ENCODE data around the gene TOR1AIP2.
"Not testable (repeated sequence)": the region's sequence is repeated elsewhere in the genome, so short reads cannot be mapped to it uniquely, and the experiment has no call there.

Gene TOR1AIP2

GRCh38 chr1:179805291-179806195, 72.1 kb downstream of the TOR1AIP2 start:
- no peak for DNase-seq

- not testable (repeated sequence) for DNase-seq
Observed at GRCh38 chr1:179804417-179804816, 73.2 kb downstream of the TOR1AIP2 start.

- DNase-seq, result no peak
Observed at GRCh38 chr1:179803918-179804317, 73.7 kb downstream of the TOR1AIP2 start.

DNA sequence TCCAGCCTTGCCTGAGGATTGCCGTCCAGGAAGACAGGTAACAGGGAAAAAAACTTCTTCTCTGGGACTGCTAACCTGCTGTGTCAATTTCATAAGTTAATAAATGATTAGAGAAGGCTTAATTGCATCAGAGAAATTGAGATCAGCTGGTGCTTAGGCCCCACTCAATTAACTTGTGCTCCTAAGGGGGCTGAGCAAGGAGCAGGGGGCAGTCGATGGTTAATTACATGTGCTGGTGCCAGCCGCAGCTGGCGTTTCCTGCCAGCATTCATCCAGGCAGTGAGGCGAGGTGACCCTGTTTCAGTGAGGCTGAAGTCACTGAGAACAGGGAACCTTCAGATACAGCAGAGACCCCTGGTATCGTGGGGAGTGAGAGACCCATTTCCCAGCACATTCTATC, 74.5 kb downstream of the TOR1AIP2 start:
- DNase-seq, result no peak

DNA sequence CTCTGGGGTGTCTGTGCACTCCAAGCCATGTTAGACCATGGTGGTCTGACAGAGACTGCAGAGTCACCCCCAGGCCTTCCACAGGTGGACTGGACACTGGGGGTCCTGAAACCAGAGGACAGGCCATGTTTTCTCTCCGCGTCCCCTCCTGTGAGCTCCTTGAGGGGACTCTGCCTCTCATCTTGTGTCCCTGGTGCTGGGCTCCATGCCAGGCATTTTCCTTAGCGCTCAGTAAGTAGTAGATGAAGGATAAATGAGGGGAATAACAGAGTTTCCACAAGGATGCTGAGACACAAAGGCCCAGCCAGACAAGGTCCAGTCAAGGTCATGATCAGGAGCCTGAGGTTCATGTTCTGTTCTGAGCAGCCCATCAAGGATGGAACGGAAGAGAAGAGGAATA, 77.1 kb downstream of the TOR1AIP2 start:
- DNase-seq, result no peak

DNA sequence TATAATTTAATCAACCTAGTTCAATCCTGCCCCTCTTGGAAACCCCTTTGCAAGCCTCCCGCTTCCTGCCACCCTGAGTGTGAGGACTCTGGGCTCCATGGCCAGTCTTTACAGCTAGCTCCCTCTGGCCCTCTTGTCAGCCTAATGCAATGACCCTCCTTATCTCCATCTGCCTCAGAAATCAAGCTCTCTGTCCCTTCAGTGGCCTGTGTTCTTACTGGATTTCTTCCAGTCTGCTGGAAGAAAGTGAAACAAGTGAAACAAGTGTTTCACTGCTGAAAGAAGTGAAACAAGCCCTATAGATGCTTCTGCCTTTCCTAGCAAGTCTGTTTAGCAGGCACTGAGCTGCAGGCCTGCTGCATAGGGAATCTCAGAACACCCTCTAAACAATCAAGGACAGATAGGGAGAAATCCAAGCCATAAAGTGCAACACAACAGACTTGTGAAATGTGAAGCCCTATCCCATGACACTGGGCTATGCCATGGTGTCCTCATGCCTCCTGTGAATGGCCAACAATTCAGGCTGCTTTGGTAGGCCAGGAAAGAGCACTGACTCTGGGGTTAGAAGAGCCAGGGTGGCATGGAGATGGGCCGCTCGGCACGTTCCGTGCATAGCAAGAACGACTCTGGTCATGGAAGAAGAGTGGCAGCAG, 78.6 kb downstream of the TOR1AIP2 start:
- no peak for DNase-seq

- no peak for DNase-seq
Observed at GRCh38 chr1:179798213-179798863, 79.3 kb downstream of the TOR1AIP2 start.

DNA sequence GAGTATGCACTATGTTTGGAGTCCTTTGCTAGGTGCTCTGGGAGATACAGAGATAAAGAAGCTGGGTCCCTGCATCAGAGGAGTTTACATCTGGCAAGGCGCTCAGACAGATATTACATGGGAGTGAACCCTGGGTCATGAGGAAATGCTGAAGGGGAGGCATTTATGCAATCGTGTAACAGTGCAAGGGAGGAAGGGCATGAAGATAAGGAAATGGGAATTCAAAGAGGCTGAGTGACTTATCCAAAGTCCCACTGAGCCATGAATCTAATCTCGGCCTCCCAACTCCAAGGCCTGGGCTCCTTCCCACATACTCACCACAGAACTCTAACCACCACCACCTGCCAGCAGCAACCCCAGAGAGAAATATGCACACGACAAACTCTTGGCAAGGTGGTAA, 82.9 kb downstream of the TOR1AIP2 start:
- no peak for DNase-seq

DNA sequence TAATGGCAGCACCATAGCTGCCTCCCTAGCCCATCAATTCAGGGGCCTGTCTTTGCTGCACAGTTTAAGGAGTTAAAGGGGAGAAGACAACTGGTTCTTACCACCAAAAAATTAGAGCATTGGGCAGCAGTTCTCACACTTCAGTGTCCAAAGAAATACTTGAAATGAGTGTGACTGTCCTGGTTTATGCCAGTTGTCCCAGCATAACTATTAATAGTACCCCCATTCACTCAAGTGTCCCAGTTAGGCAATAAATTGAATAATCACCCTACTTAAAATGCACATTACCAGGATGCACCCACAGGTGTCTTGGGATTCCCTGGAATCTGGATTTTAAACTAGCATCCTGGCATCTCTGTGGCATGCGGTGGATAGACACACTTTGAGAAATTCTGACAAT, 83.5 kb downstream of the TOR1AIP2 start:
- no peak for DNase-seq

GRCh38 chr1:179793281-179793680, 84.3 kb downstream of the TOR1AIP2 start:
- DNase-seq, result no peak
